ENCODE measurements around the gene DENND11. TPM values are rescaled to one million over a fixed set of nuclear protein-coding genes. Genes with fewer than 3 reads are reported as not detected.

The DENND11 gene
- 10 to 100 TPM in 5 of 12 donors, 1 to 10 TPM in 6, not detected in 1; 6.9 to 14.6 (median 9.2) TPM for polyA plus RNA-seq (ENCODE audit: insufficient read length in 12 of 12)
- long read RNA-seq, donor 1, full-length matches to known transcripts, result 2 of 368 reads
- long read RNA-seq, donor 1, partial matches to known transcripts, result 215 of 368 reads
- long read RNA-seq, donor 1, other reads (novel, unspliced or antisense), result 151 of 368 reads
- long read RNA-seq, donor 2, full-length matches to known transcripts, result 1 of 1 reads
- long read RNA-seq, donor 2, partial matches to known transcripts, result 0 of 1 reads
- long read RNA-seq, donor 2, other reads (novel, unspliced or antisense), result 0 of 1 reads
- long read RNA-seq, donor 3, full-length matches to known transcripts, result 2 of 2 reads
- long read RNA-seq, donor 3, partial matches to known transcripts, result 0 of 2 reads
- long read RNA-seq, donor 3, other reads (novel, unspliced or antisense), result 0 of 2 reads
- long read RNA-seq, donor 4, result 0 reads
- long read RNA-seq, donor 5, partial matches to known transcripts, result 23 of 23 reads
- long read RNA-seq, donor 5, other reads (novel, unspliced or antisense), result 0 of 23 reads
- long read RNA-seq, donor 6, full-length matches to known transcripts, result 1 of 1 reads
- long read RNA-seq, donor 6, partial matches to known transcripts, result 0 of 1 reads
- long read RNA-seq, donor 6, other reads (novel, unspliced or antisense), result 0 of 1 reads
- long read RNA-seq, donor 7, full-length matches to known transcripts, result 1 of 1 reads
- long read RNA-seq, donor 7, partial matches to known transcripts, result 0 of 1 reads
- long read RNA-seq, donor 7, other reads (novel, unspliced or antisense), result 0 of 1 reads
- long read RNA-seq, donor 8, result 0 reads
- long read RNA-seq, donor 9, result 0 reads
- long read RNA-seq, donor 10, full-length matches to known transcripts, result 2 of 2 reads
- long read RNA-seq, donor 10, partial matches to known transcripts, result 0 of 2 reads
- long read RNA-seq, donor 10, other reads (novel, unspliced or antisense), result 0 of 2 reads
- long read RNA-seq, donor 11, full-length matches to known transcripts, result 3 of 3 reads
- long read RNA-seq, donor 11, partial matches to known transcripts, result 0 of 3 reads
- long read RNA-seq, donor 11, other reads (novel, unspliced or antisense), result 0 of 3 reads

- DNase-seq, result no peak
Observed at GRCh38 chr7:141702047-141702567, at the start of gene DENND11. TSS of gene DENND11 (minus strand) at chr7:141702166. CDS start at chr7:141702153, 13 bp downstream.

- no peak for DNase-seq
Observed at GRCh38 chr7:141748396-141748795, 46.4 kb upstream of the DENND11 start.

GRCh38 chr7:141744131-141744530 is 42.2 kb upstream of the DENND11 start:
- DNase-seq, result no peak

DNA sequence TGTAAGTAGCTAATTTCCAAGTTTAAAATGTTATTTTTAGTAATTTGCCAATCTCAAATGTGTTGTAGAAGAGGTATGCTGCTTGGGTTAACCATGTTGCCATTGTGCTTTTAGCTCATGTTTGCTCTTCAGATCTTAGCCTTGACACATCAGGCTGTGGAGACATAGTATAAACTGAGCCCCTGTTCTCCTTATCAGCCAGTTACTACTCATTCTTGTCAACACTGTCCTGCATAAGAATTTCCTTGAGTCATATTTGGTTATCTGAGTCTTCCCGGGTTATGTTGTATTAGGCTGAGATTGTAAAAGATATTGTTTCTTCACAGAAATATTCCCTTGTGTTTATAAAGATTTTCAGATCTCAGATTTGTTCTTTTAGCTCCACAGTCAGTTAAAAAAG is 40.3 kb upstream of the DENND11 start:
- no peak for DNase-seq

DNA sequence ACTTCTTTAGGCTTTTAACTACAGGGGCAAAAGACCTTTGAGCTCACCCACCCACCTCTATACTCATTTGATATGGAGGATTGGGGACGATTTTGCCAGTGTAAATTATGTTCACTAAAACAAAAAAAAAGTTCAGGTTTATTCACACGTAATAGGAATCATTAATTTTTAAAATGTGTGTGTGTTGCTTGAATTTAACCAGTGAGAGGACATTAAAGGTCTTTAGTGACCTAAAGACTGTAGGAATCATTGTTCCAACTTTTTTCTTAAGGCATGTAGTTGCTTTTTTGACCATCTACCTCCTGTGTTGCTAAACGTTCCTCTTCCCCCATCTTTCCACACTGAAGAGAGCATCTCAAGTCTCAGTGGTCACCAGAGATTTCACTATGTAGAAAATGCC is 37.3 kb upstream of the DENND11 start:
- no peak for DNase-seq

DNA sequence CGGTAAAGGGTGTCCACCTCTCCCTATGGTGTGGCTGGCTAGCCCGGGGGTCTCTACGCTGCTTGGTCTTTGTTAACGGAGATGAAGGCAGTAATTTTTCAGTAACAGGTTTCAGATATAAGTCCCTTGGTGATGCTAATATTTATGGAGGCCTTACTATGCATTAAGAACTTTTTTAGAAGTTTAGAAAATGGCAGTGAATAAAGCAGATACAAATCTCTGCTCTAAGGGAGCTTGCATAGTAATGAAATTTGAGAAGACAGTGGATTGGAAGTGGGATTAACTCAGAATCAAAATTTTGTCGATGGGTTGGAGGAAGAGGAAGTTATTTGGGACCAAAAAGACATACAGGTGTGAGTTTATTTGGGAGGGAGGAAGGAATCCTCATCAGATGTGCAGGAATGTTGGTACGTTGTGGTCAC is 36.6 kb upstream of the DENND11 start:
- no peak for DNase-seq

- DNase-seq, result peak; percentile 96
Observed at GRCh38 chr7:141737836-141738591, 36.0 kb upstream of the DENND11 start, which contains the start of gene SSBP1. TSS of gene SSBP1 (plus strand) at chr7:141738358. CDS start at chr7:141739167, 809 bp downstream.

DNA sequence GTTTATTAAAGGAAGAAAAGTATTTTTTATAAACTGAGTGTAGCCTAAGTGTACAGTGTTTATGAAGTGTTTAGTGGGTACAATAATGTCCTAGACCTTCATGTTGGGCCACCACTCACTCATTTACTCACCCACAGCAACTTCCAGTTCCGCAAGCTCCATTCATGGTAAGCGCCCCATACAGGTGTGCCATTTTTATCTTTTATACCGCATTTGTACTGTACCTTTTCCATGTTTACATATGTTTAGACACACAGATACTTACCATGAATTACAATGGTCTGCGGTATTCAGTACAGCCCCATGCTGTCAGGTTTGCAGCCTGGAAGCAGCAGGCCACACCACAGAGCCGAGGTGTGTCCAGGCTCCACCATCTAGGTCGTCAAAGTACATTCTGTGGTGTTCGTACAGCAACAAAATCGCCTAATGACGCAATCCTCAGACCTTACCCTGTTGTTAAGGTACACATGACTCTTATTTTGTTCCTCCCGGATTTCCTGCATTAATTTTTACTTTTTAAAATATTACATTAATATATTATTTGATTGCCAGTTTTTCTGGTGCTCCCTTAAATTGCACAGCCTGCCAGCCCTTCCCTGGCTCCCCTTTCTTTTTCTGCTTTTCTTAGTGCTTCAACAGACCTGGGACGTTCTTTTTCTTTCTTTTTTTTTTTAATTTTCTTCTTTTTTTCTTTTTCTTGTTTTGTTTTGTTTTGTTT is 35.3 kb upstream of the DENND11 start:
- DNase-seq, result no peak

- no peak for DNase-seq
Observed at GRCh38 chr7:141731476-141732149, 29.6 kb upstream of the DENND11 start.

DNA sequence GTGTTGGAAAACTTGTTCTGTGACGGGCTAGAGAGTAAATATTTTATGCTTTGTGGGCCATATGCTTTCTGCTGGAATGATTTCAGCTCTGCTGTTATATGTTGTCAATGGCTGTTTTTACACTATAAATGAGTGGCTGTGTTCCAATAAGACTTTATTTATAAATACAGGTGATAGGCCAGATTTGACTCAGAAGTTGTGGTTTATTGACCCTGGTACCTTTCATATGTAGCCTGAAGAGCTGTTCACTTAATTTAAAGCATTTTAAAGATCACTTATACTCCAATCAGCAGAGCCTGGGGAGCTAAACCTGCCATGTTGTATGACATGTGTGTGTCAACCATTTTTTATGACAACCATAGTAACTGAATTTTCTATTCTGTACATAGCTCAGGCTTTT is 27.1 kb upstream of the DENND11 start:
- DNase-seq, result no peak

- no peak for DNase-seq
Observed at GRCh38 chr7:141722529-141722928, 20.6 kb upstream of the DENND11 start.

GRCh38 chr7:141717450-141717849 is 15.5 kb upstream of the DENND11 start:
- no peak for DNase-seq

- no peak for DNase-seq
Observed at GRCh38 chr7:141715794-141716689, 14.1 kb upstream of the DENND11 start.

DNA sequence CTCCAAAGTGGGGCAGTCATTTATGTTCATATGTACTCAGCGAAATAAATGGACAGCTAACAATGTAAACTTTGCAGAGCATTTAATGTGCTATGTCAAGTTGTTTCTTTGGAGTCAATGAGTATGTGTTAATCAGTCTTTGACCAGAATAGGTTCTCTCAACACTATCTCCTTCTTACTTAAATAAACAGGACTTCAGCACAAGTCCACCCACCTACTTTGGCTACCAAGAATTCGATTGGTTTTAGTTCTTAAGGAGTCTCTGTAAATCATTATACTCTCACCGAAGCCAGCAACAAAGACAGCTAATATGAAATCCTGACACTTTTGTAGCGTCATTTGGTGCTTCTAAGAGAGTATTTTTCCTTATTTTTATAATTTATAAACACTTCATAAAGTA is 13.1 kb upstream of the DENND11 start:
- DNase-seq, result no peak

- DNase-seq, result no peak
Observed at GRCh38 chr7:141714571-141714970, 12.6 kb upstream of the DENND11 start.

DNA sequence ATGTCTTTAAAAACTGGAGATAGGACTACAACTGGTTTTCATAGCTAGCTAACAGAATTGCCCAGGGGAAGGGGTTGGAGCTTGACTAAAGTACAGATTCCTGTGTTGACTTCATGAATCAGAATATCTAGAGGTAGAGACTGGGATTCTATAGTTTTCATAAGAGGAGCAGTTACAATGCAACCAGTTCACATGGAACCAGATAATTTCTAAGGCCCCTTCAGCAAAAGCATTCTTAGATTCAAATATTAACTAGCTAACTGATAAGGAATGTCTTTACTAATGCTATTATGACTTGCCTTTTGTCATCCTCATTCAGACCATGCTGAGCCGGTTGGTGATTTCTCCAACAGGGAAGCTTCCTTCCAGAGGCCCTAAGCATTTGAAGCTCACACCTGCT is 11.9 kb upstream of the DENND11 start:
- DNase-seq, result no peak

- no peak for DNase-seq
Observed at GRCh38 chr7:141712603-141713255, 10.8 kb upstream of the DENND11 start.

- DNase-seq, result no peak
Observed at GRCh38 chr7:141710301-141710700, 8.3 kb upstream of the DENND11 start.
